Measurements from ENCODE around the gene NEU4.

The NEU4 gene

DNA sequence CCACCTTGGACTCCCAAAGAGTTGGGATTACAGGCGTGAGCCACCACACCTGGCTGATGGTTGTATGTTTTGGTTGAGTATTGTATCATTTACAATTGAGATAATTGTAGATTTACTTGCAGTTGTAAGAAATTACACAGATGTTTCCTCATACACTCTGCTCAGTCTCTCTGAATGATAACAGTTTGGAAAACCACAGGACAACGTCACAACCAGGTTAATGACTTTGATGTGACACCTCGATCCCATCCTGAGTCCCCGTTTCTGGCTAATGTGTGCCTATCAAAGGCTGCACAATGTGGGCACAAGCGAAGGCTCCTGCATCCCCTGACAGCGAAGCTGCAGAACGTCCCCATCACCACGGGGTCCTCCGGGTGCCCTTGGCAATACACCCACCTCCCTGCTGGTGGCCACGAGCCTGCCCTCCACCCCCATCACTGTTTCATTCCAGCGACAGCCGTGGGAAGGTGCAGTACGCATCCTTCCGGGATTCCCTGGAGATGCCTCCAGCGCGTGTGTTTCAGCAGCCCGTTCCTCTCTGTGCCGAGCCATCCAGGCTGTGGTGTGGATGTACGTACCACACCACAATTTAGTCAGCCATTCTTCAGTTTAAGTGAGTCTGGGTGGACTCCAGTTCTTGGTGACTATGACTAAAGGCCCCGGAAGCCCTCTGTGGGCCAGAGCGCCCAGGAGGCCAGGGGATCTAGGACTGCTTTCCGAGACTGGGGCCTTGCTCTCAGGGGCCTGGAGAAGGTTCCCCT is 54.0 kb downstream of the NEU4 start:
- no peak for DNase-seq (ENCODE audit: low read depth)
- H3K4me3 ChIP-seq (ENCODE audit: low read length) = no peak overlapping the region
- TF ChIP-seq, protein P1, sequence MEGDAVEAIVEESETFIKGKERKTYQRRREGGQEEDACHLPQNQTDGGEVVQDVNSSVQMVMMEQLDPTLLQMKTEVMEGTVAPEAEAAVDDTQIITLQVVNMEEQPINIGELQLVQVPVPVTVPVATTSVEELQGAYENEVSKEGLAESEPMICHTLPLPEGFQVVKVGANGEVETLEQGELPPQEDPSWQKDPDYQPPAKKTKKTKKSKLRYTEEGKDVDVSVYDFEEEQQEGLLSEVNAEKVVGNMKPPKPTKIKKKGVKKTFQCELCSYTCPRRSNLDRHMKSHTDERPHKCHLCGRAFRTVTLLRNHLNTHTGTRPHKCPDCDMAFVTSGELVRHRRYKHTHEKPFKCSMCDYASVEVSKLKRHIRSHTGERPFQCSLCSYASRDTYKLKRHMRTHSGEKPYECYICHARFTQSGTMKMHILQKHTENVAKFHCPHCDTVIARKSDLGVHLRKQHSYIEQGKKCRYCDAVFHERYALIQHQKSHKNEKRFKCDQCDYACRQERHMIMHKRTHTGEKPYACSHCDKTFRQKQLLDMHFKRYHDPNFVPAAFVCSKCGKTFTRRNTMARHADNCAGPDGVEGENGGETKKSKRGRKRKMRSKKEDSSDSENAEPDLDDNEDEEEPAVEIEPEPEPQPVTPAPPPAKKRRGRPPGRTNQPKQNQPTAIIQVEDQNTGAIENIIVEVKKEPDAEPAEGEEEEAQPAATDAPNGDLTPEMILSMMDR (conservative IDR thresholded peaks at IDR 0.05; ENCODE audit: low read depth, low read length) = no peak

DNA sequence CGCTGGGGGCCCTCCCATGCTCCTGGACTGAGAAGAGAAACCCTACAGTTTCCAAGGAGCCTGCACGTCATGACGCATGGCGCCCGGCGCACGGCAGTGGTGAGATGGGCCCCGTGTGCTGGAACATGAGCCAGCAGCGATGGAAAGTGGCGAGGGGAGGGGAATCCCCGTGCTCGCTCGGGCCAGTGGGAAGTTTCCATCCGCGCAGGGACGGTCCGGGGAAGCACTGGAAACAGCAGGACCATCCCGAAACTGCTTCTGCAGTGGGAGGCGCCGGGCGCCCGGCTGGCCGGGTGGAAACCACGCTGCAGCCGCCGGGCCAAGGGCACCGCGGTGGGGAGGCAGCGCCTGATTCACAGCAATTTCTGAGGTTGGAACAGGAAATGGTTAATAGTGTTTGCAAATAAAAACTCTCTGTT is 54.6 kb downstream of the NEU4 start:
- H3K4me3 ChIP-seq (ENCODE audit: low read length) = no peak overlapping the region
- TF ChIP-seq, protein P1 (conservative IDR thresholded peaks at IDR 0.05; ENCODE audit: low read depth, low read length) = no peak
- DNase-seq (ENCODE audit: low read depth) = no peak

- TF ChIP-seq, protein P1 (conservative IDR thresholded peaks at IDR 0.05; ENCODE audit: low read depth, low read length) = no peak
- H3K4me3 ChIP-seq (ENCODE audit: low read length) = no peak overlapping the region
- DNase-seq (ENCODE audit: low read depth) = no peak
Measured at GRCh38 chr2:241864168-241864849, 55.3 kb downstream of the NEU4 start.

DNA sequence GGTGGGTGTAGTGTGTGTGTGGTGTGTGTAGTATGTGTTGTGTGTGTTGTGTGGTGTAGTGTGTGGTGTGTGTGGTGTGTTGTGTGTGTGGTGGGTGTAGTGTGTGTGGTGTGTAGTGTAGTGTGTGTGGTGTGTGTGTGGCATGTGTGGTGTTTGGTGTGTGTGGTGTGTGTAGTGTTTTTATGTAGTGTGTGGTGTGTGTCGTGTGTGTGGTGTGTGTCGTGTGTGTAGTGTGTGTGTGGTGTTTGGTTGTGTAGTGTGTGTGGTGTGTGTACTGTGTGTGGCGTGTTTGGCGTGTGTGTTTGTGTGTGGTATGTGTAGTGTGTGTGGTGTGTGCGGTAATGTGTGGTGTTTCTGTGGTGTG is 55.8 kb downstream of the NEU4 start:
- no peak for DNase-seq (ENCODE audit: low read depth)
- TF ChIP-seq, protein P1 (conservative IDR thresholded peaks at IDR 0.05; ENCODE audit: low read depth, low read length) = no peak
- no peak overlapping the region for H3K4me3 ChIP-seq (ENCODE audit: low read length)

DNA sequence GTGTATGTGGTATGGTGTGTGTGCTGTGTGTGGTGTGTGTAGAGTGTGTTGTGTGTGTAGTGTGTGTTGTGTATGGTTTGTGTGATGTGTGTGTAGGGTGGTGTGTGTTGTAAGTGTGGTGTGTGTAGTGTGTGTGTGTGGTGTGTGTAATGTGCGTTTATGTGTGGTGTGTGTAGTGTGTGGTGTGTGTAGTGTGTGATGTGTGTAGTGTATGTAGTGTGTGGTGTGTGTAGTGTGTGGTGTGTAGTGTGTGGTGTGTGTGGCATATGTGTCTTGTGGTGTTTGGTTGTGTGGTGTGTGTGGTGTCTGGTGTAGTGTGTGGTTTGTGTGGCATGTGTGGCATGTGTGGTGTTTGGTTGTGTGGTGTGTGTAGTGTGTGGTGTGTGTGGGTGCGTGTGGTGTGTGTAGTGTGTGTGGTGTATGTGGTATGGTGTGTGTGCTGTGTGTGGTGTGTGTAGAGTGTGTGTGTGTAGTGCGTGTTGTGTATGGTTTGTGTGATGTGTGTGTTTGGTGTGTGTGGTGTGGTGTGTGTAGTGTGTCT is 56.5 kb downstream of the NEU4 start:
- TF ChIP-seq, protein P1 (conservative IDR thresholded peaks at IDR 0.05; ENCODE audit: low read depth, low read length) = no peak
- H3K4me3 ChIP-seq (ENCODE audit: low read length) = no peak overlapping the region
- DNase-seq (ENCODE audit: low read depth) = no peak

GRCh38 chr2:241865957-241866789 is 57.2 kb downstream of the NEU4 start:
- TF ChIP-seq, protein P1 (conservative IDR thresholded peaks at IDR 0.05; ENCODE audit: low read depth, low read length) = no peak
- no peak for DNase-seq (ENCODE audit: low read depth)
- no peak overlapping the region for H3K4me3 ChIP-seq (ENCODE audit: low read length)
